Daoy (cell line): ENCODE measurements around the gene SPRED3. TPM values are rescaled to one million over a fixed set of nuclear protein-coding genes. Genes with fewer than 3 reads are reported as not detected.
"Not testable (repeated sequence)": the region's sequence is repeated elsewhere in the genome, so short reads cannot be mapped to it uniquely, and the experiment has no call there.

Source experiments
- DNase-seq: peaks from one replicate; pipeline ENCODE4 v3.0.0-alpha.2; 2015; ENCODE audit warnings: low read depth
- total RNA-seq: library from RNA; depleted of rRNA; stranded (reverse); fragments of >200 nt; shearing (Covaris generic); gene quantifications from 2 replicates; pipeline ENCODE4 v1.2.3, GENCODE V29; 2014

The SPRED3 gene
- total RNA-seq, 1 experiment from 2014 or later: 0.91 TPM

GRCh38 chr19:38417544-38418506 lies 29.3 kb downstream of the SPRED3 start:
- peak; percentile 61 for DNase-seq

GRCh38 chr19:38420935-38421334 lies 32.4 kb downstream of the SPRED3 start:
- no peak for DNase-seq

GRCh38 chr19:38421856-38422255 lies 33.4 kb downstream of the SPRED3 start:
- no peak for DNase-seq

- DNase-seq: no peak
Measured at GRCh38 chr19:38422438-38422837, 33.9 kb downstream of the SPRED3 start.

GRCh38 chr19:38424272-38424671 lies 35.8 kb downstream of the SPRED3 start:
- DNase-seq: no peak

- DNase-seq: no peak
Measured at GRCh38 chr19:38425222-38425809, 36.8 kb downstream of the SPRED3 start.

GRCh38 chr19:38425810-38426466 lies 37.4 kb downstream of the SPRED3 start, which contains the start of gene RASGRP4:
RASGRP4 (minus strand) TSS chr19:38426219; CDS start chr19:38426091, 128 bp downstream.
- DNase-seq: no peak

- DNase-seq: not testable (repeated sequence)
Measured at GRCh38 chr19:38427035-38427677, 38.7 kb downstream of the SPRED3 start.

GRCh38 chr19:38429055-38429810 lies 40.7 kb downstream of the SPRED3 start:
- DNase-seq: no peak

GRCh38 chr19:38429811-38430156 lies 41.3 kb downstream of the SPRED3 start:
- DNase-seq: no peak

- DNase-seq: no peak
Measured at GRCh38 chr19:38430931-38431330, 42.4 kb downstream of the SPRED3 start.

- DNase-seq: peak; percentile 77
Measured at GRCh38 chr19:38433268-38433733, 44.8 kb downstream of the SPRED3 start, which contains the start of gene RYR1. RYR1 (plus strand) TSS chr19:38433691; CDS start chr19:38433830, 139 bp downstream.

GRCh38 chr19:38434549-38435051 lies 46.1 kb downstream of the SPRED3 start:
- no peak for DNase-seq

- no peak for DNase-seq
Measured at GRCh38 chr19:38437295-38437694, 48.8 kb downstream of the SPRED3 start.

GRCh38 chr19:38437917-38438316 lies 49.4 kb downstream of the SPRED3 start:
- no peak for DNase-seq

GRCh38 chr19:38440592-38440991 lies 52.1 kb downstream of the SPRED3 start:
- no peak for DNase-seq

GRCh38 chr19:38441657-38442348 lies 53.3 kb downstream of the SPRED3 start:
- DNase-seq: no peak

GRCh38 chr19:38442736-38443135 lies 54.2 kb downstream of the SPRED3 start:
- no peak for DNase-seq

GRCh38 chr19:38443458-38443999 lies 55.0 kb downstream of the SPRED3 start:
- DNase-seq: no peak

GRCh38 chr19:38444026-38444425 lies 55.5 kb downstream of the SPRED3 start:
- no peak for DNase-seq
